ENCODE results near the gene TBPL2.
"Not testable (repeated sequence)": the region's sequence is repeated elsewhere in the genome, so short reads cannot be mapped to it uniquely, and the experiment has no call there.

GRCh38 chr14:55422338-55422737, 18.1 kb downstream of the TBPL2 start:
- TF ChIP-seq, protein P1, sequence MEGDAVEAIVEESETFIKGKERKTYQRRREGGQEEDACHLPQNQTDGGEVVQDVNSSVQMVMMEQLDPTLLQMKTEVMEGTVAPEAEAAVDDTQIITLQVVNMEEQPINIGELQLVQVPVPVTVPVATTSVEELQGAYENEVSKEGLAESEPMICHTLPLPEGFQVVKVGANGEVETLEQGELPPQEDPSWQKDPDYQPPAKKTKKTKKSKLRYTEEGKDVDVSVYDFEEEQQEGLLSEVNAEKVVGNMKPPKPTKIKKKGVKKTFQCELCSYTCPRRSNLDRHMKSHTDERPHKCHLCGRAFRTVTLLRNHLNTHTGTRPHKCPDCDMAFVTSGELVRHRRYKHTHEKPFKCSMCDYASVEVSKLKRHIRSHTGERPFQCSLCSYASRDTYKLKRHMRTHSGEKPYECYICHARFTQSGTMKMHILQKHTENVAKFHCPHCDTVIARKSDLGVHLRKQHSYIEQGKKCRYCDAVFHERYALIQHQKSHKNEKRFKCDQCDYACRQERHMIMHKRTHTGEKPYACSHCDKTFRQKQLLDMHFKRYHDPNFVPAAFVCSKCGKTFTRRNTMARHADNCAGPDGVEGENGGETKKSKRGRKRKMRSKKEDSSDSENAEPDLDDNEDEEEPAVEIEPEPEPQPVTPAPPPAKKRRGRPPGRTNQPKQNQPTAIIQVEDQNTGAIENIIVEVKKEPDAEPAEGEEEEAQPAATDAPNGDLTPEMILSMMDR (IDR thresholded peaks at IDR 0.05; ENCODE audit: low read depth, low read length) = not testable (repeated sequence)
- not testable (repeated sequence) for TF ChIP-seq MYC (IDR thresholded peaks at IDR 0.05; ENCODE audit: low read depth, low read length); POLR2A (IDR thresholded peaks at IDR 0.05; ENCODE audit: extremely low read depth, insufficient read length)
